Stimulated activated naive CD8-positive, alpha-beta T cell treated with anti-CD3 and anti-CD28 coated beads, Interleukin-15, amount 100 ng/mL, for 72 hours (primary cell): ENCODE results near the gene MITD1.

Experiments used
- ATAC-seq: fragments of 150-1000 bp; cut with Tn5 transposase; 2 replicates; pipeline ENCODE4 v1.10.0; 2021; ENCODE audit warnings: mild to moderate bottlenecking, moderate library complexity
- DNase-seq, 2 donors: peaks; one replicate each; pipeline ENCODE4 v3.0.0; 2021 to 2022
- H3K27ac Mint-ChIP-seq, 2 donors: one replicate each; pipeline ENCODE4 v1.8.0; 2022; ENCODE audit warnings: mild to moderate bottlenecking in 2 of 2, mixed read lengths in 2 of 2, moderate library complexity in 2 of 2
- H3K27me3 Mint-ChIP-seq: one replicate; pipeline ENCODE4 v1.8.0; 2022; ENCODE audit warnings: mixed read lengths
- H3K4me1 Mint-ChIP-seq: one replicate; pipeline ENCODE4 v1.8.0; 2022; ENCODE audit warnings: mild to moderate bottlenecking, mixed read lengths
- H3K4me3 Mint-ChIP-seq, 2 donors: one replicate each; pipeline ENCODE4 v1.8.0; 2022; ENCODE audit warnings: mild to moderate bottlenecking in 2 of 2, mixed read lengths in 2 of 2, moderate library complexity in 1 of 2
- H3K9me3 Mint-ChIP-seq, 2 donors: one replicate each; pipeline ENCODE4 v1.8.0; 2022; ENCODE audit warnings: mixed read lengths in 2 of 2

The MITD1 gene

DNA sequence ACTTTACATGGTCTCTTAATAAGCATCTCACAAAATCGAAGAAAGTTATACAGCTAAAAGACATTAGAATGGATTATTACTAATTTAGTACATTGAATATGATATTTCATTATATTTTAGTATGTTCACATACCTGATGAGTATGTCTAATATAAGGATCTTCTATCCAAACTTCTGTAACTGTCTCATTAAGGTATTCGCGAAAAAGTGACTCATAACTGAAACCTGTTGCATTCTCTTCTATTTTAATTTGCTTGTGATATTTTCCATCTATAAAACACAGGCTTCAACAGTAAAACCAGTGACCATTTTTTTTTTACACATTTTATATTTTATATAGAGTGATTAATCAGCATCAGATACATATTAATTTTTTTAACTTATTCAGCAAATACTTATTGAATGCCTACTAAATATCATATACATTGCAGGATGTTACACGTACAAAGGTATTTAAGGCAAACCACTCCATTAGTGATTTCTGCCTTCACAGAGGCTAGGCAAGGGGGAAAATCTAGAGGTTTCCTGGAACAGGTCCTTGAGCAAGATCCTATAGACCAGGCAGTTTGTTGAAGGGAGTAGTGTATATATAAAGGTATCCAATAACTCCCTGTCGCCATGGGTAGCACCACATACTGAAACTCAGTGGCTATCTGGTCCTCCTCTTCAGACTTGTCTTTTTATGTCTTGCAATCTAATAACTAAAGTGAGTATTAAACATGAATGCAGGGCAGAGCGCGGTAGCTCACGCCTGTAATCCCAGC lies 9.3 kb downstream of the MITD1 start:
- H3K4me1 Mint-ChIP-seq: peaks cover 46% of the 10 kb centered on the region
- peak; percentile 78 for ATAC-seq
- H3K27me3 Mint-ChIP-seq: no peaks in the 10 kb centered on the region
- no peaks in the 10 kb centered on the region for H3K9me3 Mint-ChIP-seq
- peak in 1 of 2 donors; percentile 16 for DNase-seq
- no peak overlapping the region for H3K4me3 Mint-ChIP-seq
- peak overlapping the region; percentile 86 to 92 for H3K27ac Mint-ChIP-seq

DNA sequence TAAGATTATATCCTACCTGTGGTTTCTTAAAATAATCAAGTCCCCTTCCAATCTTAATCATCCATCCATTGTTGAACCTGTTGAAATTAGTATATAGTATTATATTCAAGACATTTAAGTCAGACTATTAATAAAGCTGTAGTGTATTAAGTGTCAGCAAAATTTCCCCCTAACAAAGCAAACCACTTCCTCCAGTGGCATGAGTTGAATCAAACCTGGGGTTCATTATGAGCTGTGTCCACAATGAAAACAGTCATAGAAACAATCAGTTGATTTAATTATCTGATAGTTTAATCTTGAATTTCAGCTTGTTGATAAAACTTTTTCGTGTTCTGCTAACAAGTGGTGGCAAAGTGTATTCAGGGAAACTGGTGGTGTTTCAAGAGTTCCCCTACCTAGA lies 11.3 kb downstream of the MITD1 start:
- Mint-ChIP-seq H3K4me1 (peaks cover 39% of the 10 kb centered on the region), H3K4me3 (no peak overlapping the region), H3K27me3 (no peaks in the 10 kb centered on the region), H3K9me3 (no peaks in the 10 kb centered on the region), H3K27ac (no peak overlapping the region)
- ATAC-seq: peak; percentile 81
- no peak for DNase-seq

DNA sequence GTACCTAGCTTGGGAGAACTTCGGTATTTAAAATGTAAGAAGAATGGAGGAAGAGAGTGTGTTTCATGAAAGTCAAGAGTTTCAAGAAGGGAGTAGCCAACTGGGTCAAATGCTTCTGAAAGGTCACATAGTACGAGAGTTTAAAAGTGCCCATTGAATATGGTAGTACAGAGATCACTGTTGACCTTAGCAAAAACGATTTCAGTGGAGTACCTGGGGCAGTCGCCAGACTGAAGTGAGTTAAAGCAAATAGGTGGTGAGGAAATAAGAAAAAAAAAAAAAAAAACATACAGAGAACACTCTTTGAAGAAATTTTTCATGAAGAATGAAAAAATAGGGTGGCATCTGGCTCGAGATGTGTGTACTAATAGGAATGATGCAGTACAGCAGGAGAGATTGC lies 14.6 kb downstream of the MITD1 start:
- Mint-ChIP-seq H3K9me3 (no peaks in the 10 kb centered on the region), H3K4me3 (no peak overlapping the region), H3K4me1 (peaks cover 22% of the 10 kb centered on the region)

DNA sequence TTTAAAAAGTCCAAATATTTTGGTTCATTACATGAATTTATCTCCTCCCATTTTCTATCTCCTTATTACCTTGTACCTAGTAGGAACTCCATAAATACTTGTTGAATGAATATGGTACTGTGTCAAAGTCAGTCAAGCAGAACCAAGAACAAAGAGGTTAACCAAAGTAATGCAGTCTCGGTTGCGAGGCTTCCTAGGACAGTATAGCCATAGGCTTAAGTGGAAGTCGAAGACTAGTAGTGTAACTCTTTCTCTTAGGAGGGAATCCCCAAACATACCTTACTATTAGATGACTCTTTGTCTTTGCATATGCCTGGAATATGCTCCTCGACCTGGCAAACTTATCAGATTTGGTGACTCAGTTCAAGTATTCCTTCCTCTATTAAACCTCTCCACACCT lies 21.3 kb downstream of the MITD1 start:
- no peak for ATAC-seq
- Mint-ChIP-seq H3K4me3 (no peak overlapping the region), H3K4me1 (peaks cover 24% of the 10 kb centered on the region), H3K27me3 (no peaks in the 10 kb centered on the region), H3K9me3 (no peaks in the 10 kb centered on the region), H3K27ac (no peak overlapping the region)
- no peak for DNase-seq

More for the DNA sequence above, 14.6 kb downstream of the MITD1 start:
- DNase-seq: no peak
- H3K27me3 Mint-ChIP-seq: no peaks in the 10 kb centered on the region
- ATAC-seq: no peak
- H3K27ac Mint-ChIP-seq: peak overlapping the region in 1 of 2 donors; percentile 88

DNA sequence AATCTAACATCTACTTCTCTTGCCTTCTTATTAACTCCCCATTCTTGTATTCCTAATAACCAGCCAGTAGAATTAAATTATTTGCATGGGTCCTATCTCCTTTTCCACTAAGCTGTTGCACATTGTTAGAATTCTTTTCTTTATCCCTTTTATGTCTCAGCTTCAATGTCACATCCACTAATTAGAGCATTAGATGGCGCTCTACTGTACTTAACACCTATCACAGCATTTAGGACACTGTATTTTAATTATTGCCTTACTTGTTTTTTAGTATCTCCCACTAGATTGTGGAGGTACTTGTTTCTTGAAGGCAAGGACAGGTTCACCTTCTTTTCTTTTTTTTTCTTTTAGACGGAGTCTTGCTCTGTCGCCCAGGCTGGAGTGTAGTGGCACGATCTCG lies 22.3 kb downstream of the MITD1 start:
- Mint-ChIP-seq H3K27ac (no peak overlapping the region), H3K4me3 (no peak overlapping the region), H3K9me3 (no peaks in the 10 kb centered on the region), H3K4me1 (peaks cover 24% of the 10 kb centered on the region), H3K27me3 (no peaks in the 10 kb centered on the region)
- no peak for DNase-seq
- no peak for ATAC-seq

DNA sequence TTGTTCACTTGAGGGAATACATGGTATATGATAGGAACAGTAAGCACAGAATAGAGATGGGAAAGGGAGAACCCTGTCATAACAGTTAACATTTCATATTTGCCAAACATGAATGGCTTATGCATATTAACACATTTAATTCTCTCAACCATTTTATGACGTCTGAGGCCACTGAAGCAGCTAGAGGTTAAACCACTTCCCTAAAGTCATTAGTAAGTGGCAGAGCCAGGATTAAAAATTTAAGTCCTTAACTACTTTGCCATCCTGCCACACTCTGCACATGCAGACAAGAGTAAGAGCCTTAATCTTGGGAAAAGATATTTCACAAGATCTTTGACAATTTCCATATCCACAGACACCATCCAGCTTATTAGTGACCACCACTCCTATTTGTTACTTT lies 24.0 kb downstream of the MITD1 start:
- no peaks in the 10 kb centered on the region for H3K9me3 Mint-ChIP-seq
- no peaks in the 10 kb centered on the region for H3K27me3 Mint-ChIP-seq
- no peak overlapping the region for H3K4me3 Mint-ChIP-seq
- no peak for DNase-seq
- peaks cover 24% of the 10 kb centered on the region for H3K4me1 Mint-ChIP-seq
- H3K27ac Mint-ChIP-seq: no peak overlapping the region
- no peak for ATAC-seq

DNA sequence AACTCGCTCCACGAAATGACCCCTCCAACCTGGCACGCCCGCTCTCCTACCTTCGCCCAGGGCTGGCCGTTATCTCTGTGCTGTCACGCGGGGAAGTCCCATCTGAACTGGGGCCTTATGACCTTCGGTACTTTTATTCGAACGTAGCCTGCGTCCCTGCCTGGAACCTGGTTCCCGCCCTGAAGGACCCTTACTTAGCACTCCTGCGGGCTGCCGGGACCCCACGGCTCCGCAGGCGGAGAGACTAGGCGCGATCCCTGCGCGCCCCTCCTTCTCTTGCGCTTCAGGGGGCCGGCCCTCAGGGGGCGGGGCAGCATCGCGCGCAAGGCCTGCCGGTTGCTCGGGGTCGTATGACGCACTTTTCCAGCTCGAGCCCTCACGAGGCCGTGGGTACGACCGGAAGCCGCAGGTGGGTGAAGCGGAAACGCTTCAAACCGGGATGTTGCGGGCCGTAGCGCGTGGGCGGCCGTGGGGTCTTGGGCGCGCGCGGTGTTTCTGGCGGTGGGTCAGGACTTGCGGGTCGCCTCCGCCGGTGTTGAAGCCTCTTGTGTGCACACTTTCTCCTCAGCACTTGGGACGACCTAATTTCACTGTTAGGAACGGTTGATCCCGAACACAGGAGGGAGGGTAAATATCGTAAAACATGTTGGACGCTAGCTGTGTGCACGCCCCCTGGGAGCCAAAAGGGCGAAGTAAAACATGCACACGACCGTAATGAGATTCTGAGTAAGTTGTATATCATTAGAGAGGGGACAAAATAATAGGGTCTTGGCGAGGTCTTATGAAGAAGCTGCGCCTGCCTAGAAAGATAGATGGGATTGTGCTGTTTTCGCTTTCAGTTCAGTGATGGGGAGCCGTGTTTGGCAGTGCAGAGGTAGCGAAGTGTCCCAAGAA lies 26.0 kb downstream of the MITD1 start, which contains the start of the genes LIPT1 and TSGA10:
Gene LIPT1, plus strand, starts transcription at position 325 of the 894 bp plus-strand sequence. CDS start 6,991 bp downstream, outside the sequence.
Gene TSGA10, minus strand, starts transcription at position 300 of the 894 bp plus-strand sequence. CDS start 45,503 bp downstream, outside the sequence.
- ATAC-seq: peak; percentile 98
- Mint-ChIP-seq H3K27ac (peak within 1 kb of the TSS; percentile 96 to 100), H3K4me3 (no peak within 1 kb of the TSS), H3K9me3 (no peaks in the 10 kb centered on the region), H3K4me1 (peaks cover 30% of the 10 kb centered on the region), H3K27me3 (no peaks in the 10 kb centered on the region)
- peak; percentile 89 to 95 for DNase-seq

DNA sequence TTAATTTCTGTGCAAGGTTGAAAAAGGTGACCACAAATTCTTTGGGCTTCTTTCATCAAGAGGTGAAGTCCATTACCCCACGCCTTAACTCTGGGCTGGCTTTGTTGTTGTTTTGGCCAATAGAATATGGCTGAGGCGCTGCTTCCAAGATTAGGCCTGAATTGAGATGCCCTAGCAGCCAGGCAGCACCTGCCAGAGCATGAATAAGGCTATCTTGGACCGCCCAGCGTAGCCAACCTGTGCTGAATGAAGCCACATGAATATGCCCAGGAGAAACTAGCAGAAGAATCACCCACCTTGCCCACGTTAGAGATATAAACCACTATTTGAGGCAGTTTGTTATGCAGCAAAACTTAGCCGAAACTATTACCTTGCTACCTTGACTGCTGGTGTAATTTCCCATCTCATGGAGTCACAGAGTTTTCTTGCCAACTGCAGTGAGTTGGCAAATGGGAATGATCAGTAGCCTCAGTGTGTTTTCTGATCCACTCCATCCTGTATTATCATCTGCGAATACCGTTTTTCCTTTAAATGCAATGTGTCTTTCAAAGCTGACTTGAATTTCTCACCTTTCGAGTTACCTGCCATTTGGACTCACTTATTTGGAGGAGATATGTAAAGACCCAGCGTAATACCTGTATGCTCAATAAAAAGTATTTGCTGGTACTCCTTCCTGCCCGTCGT lies 26.8 kb downstream of the MITD1 start:
- DNase-seq (no peak), ATAC-seq (no peak)
- Mint-ChIP-seq H3K27ac (peak overlapping the region; percentile 96 to 100), H3K27me3 (no peaks in the 10 kb centered on the region), H3K9me3 (no peaks in the 10 kb centered on the region), H3K4me1 (peaks cover 30% of the 10 kb centered on the region), H3K4me3 (no peak overlapping the region)

DNA sequence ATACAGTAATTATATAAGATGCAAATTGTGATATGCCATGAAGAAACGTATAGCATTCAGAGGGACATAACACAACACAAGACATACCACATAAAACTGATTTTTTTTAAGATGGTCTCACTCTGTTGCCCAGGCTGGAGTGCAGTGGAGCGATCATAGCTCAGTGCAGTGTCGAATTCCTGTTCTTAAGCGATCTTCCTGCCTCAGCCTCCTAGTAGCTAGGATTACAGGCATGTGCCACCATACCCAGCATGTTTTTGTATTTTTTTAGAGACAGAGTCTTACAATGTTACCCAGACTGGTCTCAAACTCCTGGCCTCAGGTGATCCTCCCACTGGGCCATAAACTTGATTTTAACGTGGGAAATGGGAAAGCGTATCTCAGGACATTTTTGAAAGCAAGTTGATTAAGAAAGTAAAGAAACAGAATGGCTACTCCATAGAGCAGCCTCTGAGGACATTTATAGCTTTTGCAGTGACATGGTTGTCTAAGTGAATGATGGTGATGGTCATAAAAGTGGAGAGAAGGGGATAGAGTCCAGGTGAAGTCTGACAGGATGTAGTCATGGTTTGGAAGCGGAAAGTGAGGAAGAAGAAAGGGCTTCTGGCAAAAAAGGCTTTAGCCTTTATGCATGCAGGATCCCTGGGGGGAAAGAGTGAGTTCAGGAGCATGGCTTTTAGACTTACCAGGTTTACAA lies 28.5 kb downstream of the MITD1 start:
- H3K27ac Mint-ChIP-seq: no peak overlapping the region

DNA sequence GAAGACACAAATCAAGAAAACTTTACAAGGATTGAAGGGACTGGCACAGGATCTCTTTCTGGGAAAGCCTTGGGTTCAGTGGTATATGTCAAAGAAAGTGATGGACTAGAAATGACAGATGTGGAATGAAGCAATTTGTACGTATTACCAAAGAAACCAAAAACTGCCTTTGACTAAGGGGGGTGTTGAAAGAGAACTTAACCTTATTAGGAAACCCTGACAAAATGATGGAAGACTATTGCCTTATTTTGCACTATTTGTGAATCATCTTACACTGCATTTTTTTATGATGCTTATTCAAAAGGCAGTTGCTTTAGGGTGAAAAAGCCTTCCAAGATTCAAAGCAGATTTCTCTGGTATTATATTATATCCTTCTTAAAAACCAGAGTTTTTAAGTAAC lies 30.2 kb downstream of the MITD1 start:
- Mint-ChIP-seq H3K4me3 (no peak overlapping the region), H3K27me3 (no peaks in the 10 kb centered on the region), H3K27ac (no peak overlapping the region), H3K4me1 (peaks cover 9% of the 10 kb centered on the region), H3K9me3 (no peaks in the 10 kb centered on the region)
- ATAC-seq (no peak), DNase-seq (no peak)

More for the DNA sequence above, 28.5 kb downstream of the MITD1 start:
- Mint-ChIP-seq H3K4me3 (no peak overlapping the region), H3K27me3 (no peaks in the 10 kb centered on the region), H3K9me3 (no peaks in the 10 kb centered on the region), H3K4me1 (peaks cover 25% of the 10 kb centered on the region)
- DNase-seq (no peak), ATAC-seq (no peak)

DNA sequence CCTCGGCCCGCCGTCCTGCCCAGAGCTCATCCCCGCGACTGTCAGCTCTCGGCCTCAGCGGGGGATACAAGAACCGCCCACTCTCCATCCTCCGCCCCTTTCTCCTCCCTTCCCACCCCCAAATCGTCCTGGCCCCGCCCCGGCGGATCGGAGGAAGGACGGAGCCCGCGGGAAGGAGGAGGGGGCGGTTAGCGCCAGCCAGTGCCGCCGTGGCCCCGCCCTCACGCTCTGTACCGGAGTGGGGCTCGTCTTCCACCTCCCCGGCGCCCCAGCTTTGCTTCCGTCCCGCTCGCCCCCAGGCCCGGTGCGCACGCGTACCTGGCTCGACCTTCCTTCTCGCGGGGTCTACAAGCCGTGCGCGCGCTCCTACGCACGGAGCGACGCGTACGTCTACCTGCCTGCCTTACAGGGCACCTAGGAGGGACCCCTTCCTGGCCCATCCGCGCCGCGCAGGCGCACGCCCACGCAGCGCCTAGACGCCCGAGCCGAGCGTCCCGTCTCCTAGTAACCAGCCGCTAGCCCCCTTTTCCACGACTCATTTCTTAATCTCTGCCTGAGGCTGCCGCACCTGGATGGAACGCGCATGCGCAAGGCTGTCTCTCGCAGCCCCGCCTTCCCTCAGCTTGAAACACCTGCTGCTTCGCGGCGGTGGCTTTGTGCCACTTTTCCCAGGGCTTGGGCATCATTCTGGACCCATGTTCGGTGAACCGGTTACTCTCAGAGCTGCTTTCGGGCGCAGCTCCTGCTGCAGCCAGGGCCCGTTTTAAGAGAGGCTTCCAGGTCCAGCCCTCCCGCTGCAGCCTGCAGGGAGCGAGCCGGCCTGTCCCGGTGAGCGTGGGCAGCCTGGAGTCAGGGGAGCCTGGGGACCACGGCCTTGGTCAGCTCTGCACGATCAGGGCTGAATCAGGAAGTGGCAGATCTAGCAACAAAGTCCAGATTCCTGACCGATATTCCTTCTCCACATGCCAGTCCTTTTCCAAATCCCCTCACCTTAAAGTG lies 39.4 kb downstream of the MITD1 start, which contains the start of gene C2orf15:
Gene C2orf15, plus strand, starts transcription at position 598 of the 999 bp plus-strand sequence. CDS start 8,852 bp downstream, outside the sequence.
- Mint-ChIP-seq H3K27ac (peak within 1 kb of the TSS; percentile 93 to 98), H3K4me1 (peaks cover 36% of the 10 kb centered on the region), H3K27me3 (no peaks in the 10 kb centered on the region), H3K9me3 (no peaks in the 10 kb centered on the region), H3K4me3 (peak within 1 kb of the TSS; percentile 91 to 98)
- DNase-seq (peak; percentile 97 to 99), ATAC-seq (peak; percentile 93)

DNA sequence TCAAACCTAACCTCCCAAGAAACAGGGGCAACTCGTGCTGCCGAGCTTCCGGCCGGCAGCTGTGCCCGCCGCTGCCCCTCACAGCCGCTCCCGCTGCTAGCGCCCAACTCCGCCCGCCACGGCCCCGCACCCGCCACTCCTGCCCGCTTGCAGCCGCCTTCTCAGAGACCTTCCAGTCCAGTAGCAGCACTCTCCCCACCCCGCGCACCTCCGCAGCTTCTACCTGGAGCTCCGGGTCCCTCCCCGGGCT lies 40.1 kb downstream of the MITD1 start:
- Mint-ChIP-seq H3K4me1 (peaks cover 36% of the 10 kb centered on the region), H3K4me3 (peak overlapping the region; percentile 91 to 98), H3K27me3 (no peaks in the 10 kb centered on the region), H3K27ac (peak overlapping the region; percentile 93 to 98), H3K9me3 (no peaks in the 10 kb centered on the region)
- ATAC-seq (no peak), DNase-seq (no peak)

DNA sequence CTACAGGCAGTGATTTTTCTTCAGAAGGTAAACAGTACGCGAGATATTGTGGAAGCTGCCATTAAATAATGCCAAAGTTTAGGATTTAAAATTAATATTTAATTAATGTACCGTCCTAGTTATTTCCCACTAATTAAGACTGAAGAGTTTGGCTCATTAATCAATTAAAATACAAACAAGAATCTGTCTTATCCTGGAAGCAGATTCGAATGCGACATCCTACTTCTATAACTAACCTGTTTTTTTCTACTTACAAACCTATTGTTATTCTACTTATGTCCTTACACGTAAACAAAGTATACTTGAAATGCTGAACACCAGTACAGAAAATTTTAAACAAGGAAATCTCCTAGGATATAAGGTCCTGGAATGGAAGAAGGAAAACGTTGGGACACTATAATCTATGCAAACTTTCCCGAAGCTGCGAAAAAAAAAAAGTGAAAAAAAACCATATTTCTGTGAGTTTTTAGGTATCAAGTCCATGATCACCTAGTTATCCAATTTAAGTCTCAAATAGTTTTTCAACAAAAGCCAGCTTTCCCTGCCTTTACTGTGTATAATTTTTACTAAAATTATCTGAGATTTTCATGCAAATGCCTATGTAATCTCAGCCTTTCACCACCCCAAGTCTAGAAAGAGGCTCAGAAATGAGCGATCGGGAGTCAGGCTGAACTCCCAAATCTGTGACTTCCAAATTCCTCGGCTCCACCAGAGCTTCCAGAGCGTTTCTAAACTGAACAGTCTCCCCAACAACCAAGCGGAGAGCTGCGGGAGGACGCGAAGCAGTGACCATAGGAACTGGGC lies 40.6 kb downstream of the MITD1 start:
- no peak for ATAC-seq
- peak overlapping the region; percentile 93 to 98 for H3K27ac Mint-ChIP-seq
- no peaks in the 10 kb centered on the region for H3K27me3 Mint-ChIP-seq
- H3K9me3 Mint-ChIP-seq: no peaks in the 10 kb centered on the region
- peak overlapping the region; percentile 91 to 98 for H3K4me3 Mint-ChIP-seq
- no peak for DNase-seq
- peaks cover 33% of the 10 kb centered on the region for H3K4me1 Mint-ChIP-seq
